Measurements from ENCODE around the gene DDX54. TPM values are rescaled to one million over a fixed set of nuclear protein-coding genes. Genes with fewer than 3 reads are reported as not detected.

The DDX54 gene
- total and polyA plus RNA-seq, 7 donors, result 19.2 to 82.8 (median 39.6) TPM

- intact Hi-C loops (cut with DNase I), result no loop called here
- Histone ChIP-seq H3K4me3 (no peak overlapping the region), H3K27me3 (peaks cover 0 to 35% (median 0%) of the 10 kb centered on the region in 3 donors), H3K9me3 (no peaks in the 10 kb centered on the region), H3K4me1 (no peaks in the 10 kb centered on the region), H3K36me3 (no peaks in the 10 kb centered on the region), H3K27ac (no peak overlapping the region)
- 87 to 90% methylated on average over 19 of the region's 19 CpGs for WGBS, 2 donors
- no peak for DNase-seq
- TF ChIP-seq POLR2AphosphoS5 (IDR thresholded peaks at IDR 0.05), result no peak
- no peak for TF ChIP-seq EP300 (IDR thresholded peaks at IDR 0.05)
- no peak for TF ChIP-seq POLR2A (IDR thresholded peaks at IDR 0.05)
- TF ChIP-seq, protein P1, sequence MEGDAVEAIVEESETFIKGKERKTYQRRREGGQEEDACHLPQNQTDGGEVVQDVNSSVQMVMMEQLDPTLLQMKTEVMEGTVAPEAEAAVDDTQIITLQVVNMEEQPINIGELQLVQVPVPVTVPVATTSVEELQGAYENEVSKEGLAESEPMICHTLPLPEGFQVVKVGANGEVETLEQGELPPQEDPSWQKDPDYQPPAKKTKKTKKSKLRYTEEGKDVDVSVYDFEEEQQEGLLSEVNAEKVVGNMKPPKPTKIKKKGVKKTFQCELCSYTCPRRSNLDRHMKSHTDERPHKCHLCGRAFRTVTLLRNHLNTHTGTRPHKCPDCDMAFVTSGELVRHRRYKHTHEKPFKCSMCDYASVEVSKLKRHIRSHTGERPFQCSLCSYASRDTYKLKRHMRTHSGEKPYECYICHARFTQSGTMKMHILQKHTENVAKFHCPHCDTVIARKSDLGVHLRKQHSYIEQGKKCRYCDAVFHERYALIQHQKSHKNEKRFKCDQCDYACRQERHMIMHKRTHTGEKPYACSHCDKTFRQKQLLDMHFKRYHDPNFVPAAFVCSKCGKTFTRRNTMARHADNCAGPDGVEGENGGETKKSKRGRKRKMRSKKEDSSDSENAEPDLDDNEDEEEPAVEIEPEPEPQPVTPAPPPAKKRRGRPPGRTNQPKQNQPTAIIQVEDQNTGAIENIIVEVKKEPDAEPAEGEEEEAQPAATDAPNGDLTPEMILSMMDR (IDR thresholded peaks at IDR 0.05), result no peak
These were observed 70.7 kb downstream of the DDX54 start for GRCh38 chr12:113114447-113115178.

DNA sequence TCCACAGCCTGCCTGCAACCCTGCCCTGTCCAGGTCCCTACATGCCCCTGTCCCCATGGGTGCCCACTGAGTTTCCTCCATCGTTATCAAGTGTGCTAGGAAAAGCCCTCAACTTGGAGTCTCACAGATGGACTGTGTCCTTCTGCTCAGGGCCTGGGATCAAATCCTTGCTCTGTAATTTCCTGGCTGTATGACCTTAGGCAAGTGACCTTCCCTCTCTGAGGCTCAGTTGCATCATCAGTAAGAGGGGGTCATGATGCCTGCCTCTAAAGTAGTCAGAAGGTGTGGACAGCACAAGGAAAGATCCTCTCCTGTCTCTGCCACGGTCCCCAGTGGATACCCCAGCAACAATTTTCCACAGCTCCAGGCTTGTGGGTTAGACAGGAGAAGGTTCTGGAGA, 71.9 kb downstream of the DDX54 start:
- H3K27me3 ChIP-seq, result peaks cover 0 to 27% (median 0%) of the 10 kb centered on the region in 3 donors
- intact Hi-C loops (cut with DNase I), result no loop called here
- DNase-seq, result no peak
- no peak overlapping the region for H3K27ac ChIP-seq
- H3K9me3 ChIP-seq, result no peaks in the 10 kb centered on the region
- H3K36me3 ChIP-seq, result no peaks in the 10 kb centered on the region
- no peaks in the 10 kb centered on the region for H3K4me1 ChIP-seq
- WGBS, 2 donors, result 85 to 92% methylated on average over 2 of the region's 2 CpGs
- TF ChIP-seq POLR2AphosphoS5 (IDR thresholded peaks at IDR 0.05) (no peak), EP300 (IDR thresholded peaks at IDR 0.05) (no peak), POLR2A (IDR thresholded peaks at IDR 0.05) (no peak)
- TF ChIP-seq, protein P1 (IDR thresholded peaks at IDR 0.05), result no peak
- H3K4me3 ChIP-seq, result no peak overlapping the region

DNA sequence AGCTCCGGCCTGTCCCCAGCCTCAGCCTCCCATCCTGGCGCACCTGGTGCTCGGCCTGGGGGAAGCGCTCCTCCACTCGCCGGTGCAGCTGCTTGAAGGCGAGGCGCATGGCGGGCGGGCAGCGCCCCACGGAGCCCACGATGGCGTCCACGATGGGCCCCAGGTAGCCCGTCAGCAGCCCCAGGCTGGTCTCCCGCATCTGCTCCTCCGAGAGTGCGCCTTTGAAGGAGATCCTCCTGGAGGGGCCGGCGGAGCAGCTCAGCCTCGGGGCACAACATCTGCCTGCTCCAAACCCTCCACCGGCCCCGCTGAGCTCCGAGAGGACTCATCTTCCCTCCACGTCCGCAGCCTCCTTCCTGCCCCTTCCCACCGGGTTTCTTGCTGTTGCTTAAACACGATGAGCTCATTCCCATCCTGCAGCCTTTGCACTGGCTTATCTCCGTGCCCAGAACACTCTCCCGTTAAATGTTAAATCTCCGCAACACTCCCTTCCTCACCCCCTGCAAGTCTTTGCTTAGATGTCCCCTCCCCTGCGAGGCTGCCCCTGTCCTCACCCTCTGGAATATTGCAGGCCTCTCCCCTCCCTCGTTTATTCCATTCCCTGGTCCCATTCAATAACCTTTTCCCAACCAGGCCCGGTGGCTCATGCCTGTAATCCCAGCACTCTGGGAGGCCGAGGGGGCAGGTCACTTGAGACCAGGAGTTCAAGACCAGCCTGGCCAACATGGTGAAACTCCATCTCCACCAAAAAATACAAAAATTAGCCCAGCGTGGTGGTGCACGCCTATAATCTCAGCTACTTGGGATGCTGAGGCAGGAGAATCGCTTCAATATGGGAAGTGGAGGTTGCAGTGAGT, 73.0 kb downstream of the DDX54 start:
- 82 to 87% methylated on average over 39 of the region's 39 CpGs for WGBS, 2 donors
- Histone ChIP-seq H3K27ac (no peak overlapping the region), H3K4me1 (no peaks in the 10 kb centered on the region), H3K4me3 (no peak overlapping the region), H3K36me3 (no peaks in the 10 kb centered on the region), H3K9me3 (no peaks in the 10 kb centered on the region), H3K27me3 (peaks cover 0 to 27% (median 0%) of the 10 kb centered on the region in 3 donors)
- intact Hi-C loops (cut with DNase I), result no loop called here
- DNase-seq, result no peak
- no peak for TF ChIP-seq POLR2A (IDR thresholded peaks at IDR 0.05)
- no peak for TF ChIP-seq EP300 (IDR thresholded peaks at IDR 0.05)
- TF ChIP-seq, protein P1 (IDR thresholded peaks at IDR 0.05), result no peak
- TF ChIP-seq POLR2AphosphoS5 (IDR thresholded peaks at IDR 0.05), result no peak

- no peaks in the 10 kb centered on the region for H3K4me1 ChIP-seq
- TF ChIP-seq, protein P1 (IDR thresholded peaks at IDR 0.05), result no peak
- no peak for TF ChIP-seq EP300 (IDR thresholded peaks at IDR 0.05)
- no peak for TF ChIP-seq POLR2A (IDR thresholded peaks at IDR 0.05)
- no peak for TF ChIP-seq POLR2AphosphoS5 (IDR thresholded peaks at IDR 0.05)
- H3K27ac ChIP-seq, result no peak overlapping the region
- H3K4me3 ChIP-seq, result no peak overlapping the region
- peaks cover 0 to 27% (median 0%) of the 10 kb centered on the region in 3 donors for H3K27me3 ChIP-seq
- H3K9me3 ChIP-seq, result no peaks in the 10 kb centered on the region
- no peaks in the 10 kb centered on the region for H3K36me3 ChIP-seq
- 88 to 92% methylated on average over 3 of the region's 3 CpGs for WGBS, 2 donors
- DNase-seq, result no peak
- intact Hi-C loops (cut with DNase I), result no loop called here
These were observed 74.0 kb downstream of the DDX54 start for GRCh38 chr12:113111247-113111646.

Data from sigmoid colon (tissue), 7 donors.